GM21528 (cell line): ENCODE measurements around the gene TTC22.

ENCODE experiments used
- ATAC-seq: cut with Tn5 transposase; IDR thresholded peaks from one replicate; pipeline ENCODE4 v1.9.1; 2021; ENCODE audit warnings: mild to moderate bottlenecking, moderate library complexity; ENCODE audit not compliant: unreplicated experiment, low FRiP score

The TTC22 gene

DNA sequence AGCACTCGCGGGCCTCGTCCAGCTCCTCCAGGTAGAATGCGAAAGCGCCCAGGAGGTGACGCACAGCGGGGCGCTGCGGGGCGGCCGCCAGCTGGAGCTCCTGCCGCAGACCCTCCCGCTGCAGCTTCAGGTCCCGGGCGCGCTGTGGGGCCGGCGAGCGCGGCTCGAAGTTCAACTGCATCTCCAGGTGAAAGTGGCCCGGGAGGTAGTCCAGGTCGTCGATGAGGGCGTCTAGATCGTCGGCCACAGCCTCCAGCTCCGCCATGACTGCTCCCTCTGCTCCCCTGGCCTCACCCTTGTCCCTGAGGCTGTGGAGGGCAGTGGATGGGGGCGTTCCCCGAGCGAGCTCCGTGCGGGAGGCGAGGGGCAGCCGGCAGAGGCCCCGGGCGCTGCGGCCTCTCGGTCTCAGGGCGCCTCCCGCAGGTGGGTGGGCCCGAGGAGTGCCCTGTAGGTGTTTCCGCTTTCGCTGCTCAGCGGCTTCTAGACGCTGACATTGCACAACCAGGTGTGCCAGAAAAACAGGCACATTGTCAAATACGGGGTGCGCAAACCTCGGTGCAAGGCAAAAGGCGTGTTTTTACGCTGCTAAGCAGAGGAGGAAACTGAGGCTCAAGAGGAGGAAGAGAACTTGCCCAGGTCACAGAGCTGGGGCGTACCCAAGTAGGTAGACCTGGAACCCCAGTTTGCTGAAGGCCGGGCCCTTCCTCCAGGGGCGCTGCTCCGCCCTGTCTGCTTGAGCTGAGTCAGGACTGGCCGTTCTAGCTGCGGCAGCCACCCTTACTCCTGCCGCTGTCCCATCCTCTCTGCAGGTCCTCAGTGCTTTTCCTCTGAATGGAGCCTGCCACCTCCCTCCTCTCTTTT lies at the start of gene TTC22:
TSS of gene TTC22 (minus strand) at position 425 of the 861 bp plus-strand sequence. CDS start at position 265, 160 bp downstream.
- ATAC-seq: peak; percentile 89

- no peak for ATAC-seq
Measured at GRCh38 chr1:54850737-54851136, 49.6 kb upstream of the TTC22 start.

GRCh38 chr1:54850069-54850730 lies 49.1 kb upstream of the TTC22 start:
- no peak for ATAC-seq

DNA sequence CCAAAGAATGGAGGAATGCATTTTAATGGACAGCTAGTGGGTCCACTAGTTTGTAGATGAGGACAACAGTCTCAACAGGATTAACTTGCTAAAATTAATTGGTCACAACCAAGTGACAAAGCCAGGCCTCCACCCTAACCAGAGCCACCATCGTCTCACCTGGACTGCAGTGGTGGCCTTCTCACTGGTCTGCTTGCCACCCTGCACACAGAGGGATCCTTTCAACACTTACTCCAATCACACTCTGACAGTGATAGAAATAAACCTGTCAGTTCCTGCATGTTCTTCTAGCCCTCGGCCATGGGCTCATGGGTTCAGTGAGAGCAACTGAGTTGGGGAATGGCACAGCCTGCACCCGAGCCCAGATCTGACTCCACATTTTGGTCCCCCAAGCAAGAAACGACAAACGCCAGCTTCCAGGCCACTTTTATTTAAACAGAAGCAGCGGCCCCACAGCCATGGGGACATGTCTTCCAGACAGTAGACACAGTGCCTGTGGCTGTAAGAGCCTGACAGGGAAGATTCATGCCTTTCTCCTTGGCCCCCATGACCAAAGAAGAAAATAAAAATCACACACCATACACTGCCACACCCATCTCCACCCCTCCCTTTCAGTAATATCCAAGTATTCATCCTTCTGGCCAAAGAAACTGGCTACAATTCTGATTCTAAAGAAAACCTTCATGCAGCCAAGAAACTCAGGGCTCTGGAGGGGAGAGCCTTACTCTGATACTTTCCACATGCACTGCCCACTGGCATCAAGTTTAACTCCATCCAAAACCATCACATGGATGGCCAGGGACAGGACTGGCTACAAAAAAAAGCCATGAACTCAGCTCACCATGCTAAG lies 48.3 kb upstream of the TTC22 start:
- ATAC-seq: no peak

GRCh38 chr1:54848134-54848948 lies 47.2 kb upstream of the TTC22 start:
- no peak for ATAC-seq

GRCh38 chr1:54846716-54847284 lies 45.7 kb upstream of the TTC22 start:
- ATAC-seq: no peak

DNA sequence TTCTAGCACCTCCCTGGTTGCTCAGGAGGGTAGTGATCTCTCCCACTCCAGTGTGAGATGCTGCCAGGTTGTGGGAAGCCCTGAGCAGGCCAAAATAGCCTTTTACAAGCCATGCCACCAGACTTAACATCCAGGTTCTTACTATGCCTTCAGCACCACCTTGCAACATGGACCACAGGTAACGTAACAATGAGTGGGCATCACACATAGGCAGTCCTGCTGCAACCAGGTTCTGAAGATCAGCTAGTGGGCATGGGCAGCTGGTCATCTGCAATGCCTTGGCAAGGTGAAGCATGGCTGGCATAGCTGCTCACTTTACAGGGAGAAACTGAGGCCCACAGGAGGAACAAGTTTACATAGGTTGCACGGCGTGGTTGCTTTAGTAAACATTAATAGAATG lies 45.2 kb upstream of the TTC22 start:
- no peak for ATAC-seq

DNA sequence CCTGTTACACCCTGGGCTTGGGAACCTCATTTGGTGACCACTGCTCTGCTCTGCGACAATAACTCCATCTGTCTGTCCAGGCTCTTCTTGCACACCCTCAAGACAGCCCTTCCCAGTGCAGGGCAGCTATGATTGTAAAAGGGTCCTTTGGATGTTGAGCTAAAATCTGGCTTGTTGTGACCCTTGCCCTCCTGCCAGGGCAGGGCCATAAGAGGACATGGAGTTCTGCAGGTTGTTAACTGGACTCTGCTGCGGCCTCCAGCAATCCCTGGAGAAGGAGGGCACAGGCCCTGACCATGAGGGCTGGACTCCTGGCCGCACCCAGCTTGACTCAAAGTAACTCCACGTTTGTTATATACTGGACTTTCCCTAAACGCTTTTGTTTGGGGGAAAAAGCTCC lies 44.6 kb upstream of the TTC22 start:
- ATAC-seq: no peak

- no peak for ATAC-seq
Measured at GRCh38 chr1:54844564-54844963, 43.4 kb upstream of the TTC22 start.

DNA sequence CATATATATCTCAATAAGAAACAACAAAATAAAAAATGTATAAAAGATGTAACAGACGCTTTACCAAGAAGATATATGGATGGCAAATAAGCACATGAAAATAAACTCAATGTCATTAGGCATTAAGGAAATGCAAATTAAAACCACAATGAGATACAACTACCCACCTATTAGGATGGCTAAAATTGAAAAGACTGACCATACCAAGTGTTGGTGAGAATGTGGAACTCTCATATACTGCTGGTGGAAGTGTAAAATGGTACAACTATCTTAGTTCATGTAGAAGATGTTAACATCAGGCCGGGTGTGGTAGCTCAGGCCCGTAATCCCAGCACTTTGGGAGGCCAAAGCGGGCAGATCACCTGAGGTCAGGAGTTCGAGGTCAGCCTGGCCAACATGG lies 42.3 kb upstream of the TTC22 start:
- ATAC-seq: no peak

- no peak for ATAC-seq
Measured at GRCh38 chr1:54842963-54843362, 41.8 kb upstream of the TTC22 start.

GRCh38 chr1:54842206-54842915 lies 41.2 kb upstream of the TTC22 start:
- ATAC-seq: no peak

GRCh38 chr1:54839824-54840223 lies 38.7 kb upstream of the TTC22 start:
- no peak for ATAC-seq

DNA sequence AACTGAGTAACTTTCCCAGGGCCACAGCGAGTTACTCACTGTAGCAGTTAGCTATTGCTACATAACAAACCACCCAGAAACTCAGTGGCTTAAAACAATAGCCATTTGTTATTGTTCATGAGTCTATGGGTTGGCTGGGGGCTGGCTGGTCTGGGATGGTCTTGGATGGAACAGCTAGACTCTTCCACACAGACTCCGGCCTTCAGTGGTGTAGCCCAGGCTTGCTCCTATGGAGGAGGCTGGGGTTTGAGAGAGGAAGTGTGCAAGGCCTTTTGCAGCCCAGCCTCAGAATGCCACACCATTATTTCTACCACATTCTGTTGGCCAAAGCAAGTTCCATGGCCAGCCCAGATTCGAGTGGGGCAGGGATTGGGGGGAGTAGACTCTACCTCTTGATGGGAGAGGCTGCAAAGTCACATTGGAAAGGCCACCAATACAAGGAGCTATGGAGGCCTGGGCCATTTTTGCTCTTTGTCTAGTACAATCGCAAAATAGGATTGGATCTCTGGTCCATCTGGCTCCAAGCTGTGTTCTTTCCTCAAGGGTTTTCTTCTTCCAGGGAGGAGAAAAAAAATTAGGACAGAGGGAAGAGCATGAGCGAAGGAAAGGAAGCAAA lies 37.5 kb upstream of the TTC22 start:
- no peak for ATAC-seq

DNA sequence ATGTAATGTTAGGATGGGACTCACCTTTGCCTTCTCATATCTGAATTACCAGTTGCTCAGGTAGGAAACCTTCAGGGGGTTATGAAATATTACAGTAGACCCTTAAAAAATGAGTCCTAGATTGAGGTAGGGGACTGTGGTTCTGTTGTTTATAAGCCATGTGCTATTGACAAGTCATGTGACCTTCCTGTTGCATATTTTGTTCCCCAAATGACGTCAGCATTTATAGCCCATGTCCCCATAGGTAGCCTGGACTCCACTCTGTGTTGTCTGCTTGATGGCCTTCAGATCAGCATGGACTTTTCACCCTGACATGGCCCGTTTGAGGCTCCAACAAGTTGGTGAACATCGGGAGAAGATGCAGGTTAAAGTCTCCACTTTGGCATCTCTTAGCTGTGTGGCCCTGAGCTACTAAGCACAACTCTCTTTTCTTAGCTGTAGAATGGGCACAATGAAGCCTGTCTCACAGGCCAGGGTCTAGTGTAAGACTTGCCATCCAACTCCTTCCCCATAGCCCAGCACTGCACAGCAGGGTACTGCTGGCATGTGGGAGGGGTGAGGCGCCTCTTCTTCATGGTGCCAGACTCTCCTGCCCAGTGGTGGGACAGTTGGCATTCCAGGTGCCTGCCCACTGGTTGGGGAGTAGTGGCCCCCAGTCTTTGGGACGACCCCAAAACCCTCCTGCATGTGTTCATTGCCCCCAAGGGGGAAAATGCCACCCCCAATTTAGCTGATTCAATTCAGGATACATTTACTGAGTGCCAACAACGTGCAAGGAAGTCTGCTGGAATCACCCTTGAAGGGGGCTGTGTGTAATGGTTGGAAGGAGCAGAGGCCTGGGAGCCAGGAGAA lies 36.1 kb upstream of the TTC22 start:
- no peak for ATAC-seq

- no peak for ATAC-seq
Measured at GRCh38 chr1:54836594-54836993, 35.5 kb upstream of the TTC22 start.

DNA sequence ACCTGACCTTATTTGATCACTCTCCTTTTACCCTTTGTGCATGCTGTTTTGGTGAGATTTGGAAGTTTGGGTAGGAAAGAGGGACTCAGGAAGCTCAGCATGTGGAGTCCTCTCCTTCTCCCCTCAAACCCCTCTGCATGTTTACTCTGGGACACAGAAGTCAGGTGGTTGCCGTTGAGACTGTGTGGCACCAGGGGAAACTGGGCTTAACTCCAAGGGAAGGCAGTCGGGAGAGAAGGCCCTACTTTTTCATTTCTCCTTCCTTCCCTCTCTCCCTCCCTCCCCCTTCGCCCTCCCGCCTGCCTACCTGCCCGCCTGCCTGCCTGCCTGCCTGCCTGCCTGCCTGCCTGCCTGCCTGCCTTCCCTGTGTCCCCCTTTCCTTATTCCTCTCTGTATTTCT lies 34.8 kb upstream of the TTC22 start:
- no peak for ATAC-seq
